Adipose tissue (tissue), 3 donors: ENCODE data around the gene TULP3. TPM values are rescaled to one million over a fixed set of nuclear protein-coding genes. Genes with fewer than 3 reads are reported as not detected.

ENCODE experiments used
- H3K27ac ChIP-seq: one replicate; pipeline ENCODE4 v1.5.1; 2013; ENCODE audit warnings: low read depth, low read length
- WGBS, 3 donors: extraction: QIAGEN DNeasy Blood & Tissue Kit; methylation state at CpG; one replicate each; pipeline ENCODE4 v1.1.7; 2013; 5-methylcytosine and 5-hydroxymethylcytosine counted together
- polyA plus RNA-seq, 3 donors: library from polyadenylated mRNA; stranded (reverse); fragments of 200-250 nt; gene quantifications; one replicate each; pipeline ENCODE4 v1.2.3, GENCODE V29; 2013
- donor health status: healthy with polysubstance abuse.
- donor health status: Bipolar disorder and iron deficiency.
- donor health status: healthy.

TULP3 gene
- polyA plus RNA-seq, 3 donors = 5.1 to 23.4 (median 11.0) TPM

DNA sequence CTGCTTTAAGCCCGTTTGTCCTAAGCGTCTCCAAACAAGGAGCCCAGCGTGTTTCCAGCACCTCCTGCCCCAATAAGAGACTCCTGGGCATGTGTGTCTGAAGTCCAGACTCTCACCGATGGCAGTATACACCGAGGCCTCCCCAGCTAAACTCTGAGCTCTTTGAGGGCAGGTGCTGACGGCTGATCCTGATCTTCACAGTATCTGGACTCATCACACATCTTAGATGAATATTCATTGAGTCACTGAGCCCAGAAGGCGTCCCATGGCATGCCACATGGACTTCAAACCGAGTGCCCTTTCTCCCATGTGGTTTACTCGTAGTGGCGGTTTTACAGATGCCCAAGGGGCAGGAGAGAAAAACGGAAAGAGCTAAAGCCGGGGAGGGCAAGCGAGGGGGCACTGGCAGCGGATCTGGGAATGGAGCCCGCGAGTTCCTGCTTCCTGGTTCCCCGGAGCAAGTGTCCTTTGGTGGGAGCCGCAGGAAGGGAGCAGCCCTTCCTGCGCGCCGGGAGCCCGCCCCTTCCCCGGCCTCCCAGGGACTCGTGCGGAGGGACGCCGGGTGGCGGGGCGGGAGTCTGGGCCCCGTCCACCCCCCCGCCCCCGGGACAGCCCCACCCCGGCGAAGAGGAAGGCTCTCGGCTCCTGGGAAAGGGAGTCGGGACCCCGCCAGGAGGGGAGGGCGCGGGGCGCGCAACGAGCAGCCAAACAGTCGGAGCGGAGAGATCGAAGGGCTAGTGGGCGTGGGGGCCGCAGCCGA, 67.9 kb downstream of the TULP3 start:
- no peak overlapping the region for H3K27ac ChIP-seq
- WGBS, 3 donors = 1 to 3% (median 2%) methylated on average over 24 to 47 of the region's 48 CpGs

DNA sequence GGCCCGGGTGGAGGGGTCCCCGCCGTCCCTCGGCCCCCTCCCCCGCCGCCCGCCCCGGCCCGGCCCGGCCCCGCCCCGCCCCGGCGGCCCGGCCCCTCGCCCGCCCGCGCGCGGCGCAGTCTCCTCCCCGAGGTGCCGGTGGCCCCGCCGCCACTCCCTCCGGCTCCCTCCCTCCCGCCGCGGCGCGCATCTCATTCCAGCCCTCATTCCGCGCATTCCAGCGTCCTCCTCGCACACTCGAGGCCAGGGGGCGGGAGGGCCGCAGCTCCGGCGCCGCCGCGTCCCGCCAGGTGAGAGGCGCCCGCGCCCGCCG, 68.5 kb downstream of the TULP3 start, which contains the start of gene TEAD4:
Gene TEAD4 (plus strand): TSS at position 206 of the 313 bp plus-strand sequence.
- H3K27ac ChIP-seq = no peak within 1 kb of the TSS
- 0 to 1% (median 1%) methylated on average over 3 to 39 of the region's 50 CpGs for WGBS, 3 donors

DNA sequence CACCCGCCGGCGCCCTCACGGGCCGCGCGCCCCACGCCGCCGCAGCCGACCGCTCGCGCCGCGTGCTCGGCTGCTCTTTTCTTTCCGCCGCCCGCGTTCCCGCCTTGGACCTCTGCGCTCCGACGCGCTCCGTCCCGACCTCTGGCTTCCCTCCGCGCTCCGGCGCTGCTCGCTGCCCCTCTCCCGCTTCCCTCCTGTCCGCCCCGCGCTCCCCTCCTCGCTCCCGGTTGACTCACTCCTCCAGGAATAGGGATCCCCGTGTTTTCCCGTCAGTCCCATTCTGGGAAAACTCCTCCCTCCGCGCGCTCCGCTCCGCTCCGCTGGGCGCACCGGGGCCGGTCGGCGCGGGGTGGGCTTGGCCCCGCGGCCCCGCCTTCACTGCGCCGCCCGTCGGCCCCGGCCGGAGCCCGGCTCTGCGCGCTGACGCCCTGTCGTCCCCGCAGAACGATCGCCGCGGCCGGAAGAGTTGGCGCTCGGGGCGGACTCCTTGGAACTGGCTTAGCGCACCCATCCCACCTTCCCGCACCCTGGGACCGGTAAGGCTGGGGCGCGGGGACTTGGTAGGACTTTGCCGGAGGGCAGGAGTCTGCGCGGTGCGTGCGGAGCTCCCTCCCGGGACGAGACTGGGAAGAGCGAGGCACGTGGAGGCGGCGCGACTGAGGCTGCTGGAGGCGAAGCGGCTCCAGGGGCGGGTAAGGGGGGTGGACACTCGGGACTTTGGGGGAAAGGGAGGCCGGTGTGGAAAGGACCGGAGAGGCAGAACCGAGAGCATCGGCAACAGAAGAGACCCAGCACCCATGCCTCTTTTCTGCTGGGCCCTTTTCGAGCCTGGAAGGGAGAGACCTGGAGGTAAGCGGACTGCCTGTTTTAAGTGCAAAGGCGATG, 69.1 kb downstream of the TULP3 start:
- WGBS, 3 donors = 2% methylated on average over 75 to 104 of the region's 104 CpGs
- H3K27ac ChIP-seq = no peak overlapping the region

DNA sequence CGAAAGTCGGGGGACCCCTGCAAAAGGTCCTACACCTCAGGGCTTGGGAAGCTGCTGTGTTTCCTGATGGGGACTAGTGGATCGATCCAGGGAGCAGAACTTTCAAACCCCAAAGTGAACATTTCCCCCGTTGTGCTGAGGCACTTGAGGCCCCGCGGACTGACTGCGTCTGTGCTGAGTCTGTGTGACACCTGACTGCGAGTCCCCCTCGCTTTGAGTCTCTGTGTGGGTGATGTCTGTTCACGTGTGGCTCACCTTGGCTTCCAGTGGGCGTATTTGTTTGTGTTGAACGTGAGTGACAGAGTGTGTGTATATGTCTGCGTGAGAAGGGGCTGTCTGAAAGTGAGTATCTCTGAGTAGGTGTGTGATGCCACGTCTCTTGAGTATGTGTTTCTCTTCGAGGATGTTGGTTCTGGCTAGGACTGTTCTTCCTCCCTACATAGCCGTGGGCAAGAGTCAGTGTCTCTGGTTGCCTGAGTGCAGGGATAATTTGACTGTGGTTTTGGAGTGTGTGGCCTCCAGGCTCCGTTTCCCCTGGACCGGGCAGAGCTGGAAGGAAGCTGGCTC, 69.8 kb downstream of the TULP3 start:
- WGBS, 3 donors = 17 to 26% (median 21%) methylated on average over 18 of the region's 18 CpGs

DNA sequence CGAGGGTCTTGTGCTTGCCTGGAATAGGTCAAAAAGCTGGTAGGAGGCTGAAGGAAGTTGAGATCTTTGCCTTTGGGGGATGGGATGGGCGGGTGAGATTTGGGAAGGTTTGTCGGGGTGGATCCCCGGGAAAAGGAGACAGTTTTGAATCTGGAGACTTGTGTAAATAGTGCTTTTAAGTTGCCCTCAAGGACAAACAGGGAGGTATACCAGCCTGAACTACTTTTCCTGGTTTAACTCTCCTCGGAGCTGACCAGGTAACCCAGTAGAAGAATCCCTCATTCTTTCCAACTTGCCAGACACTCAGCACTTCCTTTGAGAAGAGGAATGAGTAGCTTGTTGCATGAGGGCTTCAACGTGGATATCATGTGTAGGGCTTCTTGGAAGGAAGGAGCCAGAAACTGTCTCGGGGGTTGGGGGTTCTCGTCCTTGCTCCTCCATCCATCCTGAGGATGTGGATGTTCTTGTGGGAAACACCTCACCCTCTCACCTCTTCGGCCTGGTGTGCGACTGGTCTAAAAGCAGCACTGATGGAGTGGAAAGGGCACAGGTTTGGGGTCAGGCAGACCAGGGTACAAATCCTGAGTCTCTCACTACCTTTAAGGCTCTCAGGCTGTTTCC, 70.4 kb downstream of the TULP3 start:
- 40 to 60% (median 55%) methylated on average over 10 of the region's 10 CpGs for WGBS, 3 donors
- no peak overlapping the region for H3K27ac ChIP-seq

More for the DNA sequence above, 69.8 kb downstream of the TULP3 start:
- H3K27ac ChIP-seq = no peak overlapping the region

DNA sequence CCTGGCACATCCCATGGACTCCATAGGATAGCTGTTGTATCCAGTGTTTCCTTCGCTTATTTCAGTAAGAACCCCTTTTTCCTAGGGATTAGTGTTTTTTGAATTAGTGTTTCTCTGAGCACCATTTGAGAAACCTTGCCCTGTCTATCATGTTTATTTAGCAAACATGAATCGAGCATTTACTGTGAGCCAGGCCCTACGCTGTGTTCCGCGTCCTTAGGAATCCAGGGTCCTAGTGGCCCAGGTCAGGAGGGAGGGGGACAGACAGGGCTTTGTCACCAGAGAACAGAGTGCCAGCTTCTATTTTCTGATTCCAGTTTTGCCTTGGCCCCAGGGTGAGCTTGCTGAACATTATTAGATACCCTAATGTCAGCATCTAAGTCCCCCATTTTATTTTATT, 71.0 kb downstream of the TULP3 start:
- no peak overlapping the region for H3K27ac ChIP-seq
- 40 to 92% (median 91%) methylated on average over 5 of the region's 5 CpGs for WGBS, 3 donors

DNA sequence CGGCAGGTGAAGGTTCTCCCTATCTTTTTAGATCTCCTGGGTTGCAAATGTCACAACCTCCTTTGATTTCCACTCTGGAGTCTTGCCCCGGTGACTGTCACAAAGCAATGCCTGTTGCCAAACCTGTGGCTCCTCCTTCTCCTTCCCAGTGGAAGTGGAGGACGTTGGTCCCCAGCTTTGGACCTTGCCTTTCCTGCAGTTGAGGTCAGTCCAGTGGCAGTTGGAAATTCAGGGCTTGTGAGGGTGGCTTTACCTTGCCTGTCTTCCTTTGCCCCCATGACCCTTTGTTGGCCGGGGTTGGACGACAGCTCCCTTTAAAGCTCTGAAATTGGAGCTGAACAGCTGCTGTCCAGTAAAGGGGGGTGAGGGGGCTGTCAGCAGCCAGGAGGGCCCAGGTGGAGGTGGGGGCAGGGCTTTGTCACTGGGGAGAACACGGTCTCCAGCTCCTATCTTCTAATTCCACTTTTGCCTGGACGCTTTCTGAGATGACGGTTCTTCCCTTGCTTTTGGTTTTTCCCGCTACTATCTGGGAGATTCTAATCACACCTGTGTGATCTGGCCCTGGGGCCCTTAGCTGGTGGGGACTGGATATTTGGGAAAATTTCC, 72.6 kb downstream of the TULP3 start:
- 43 to 59% (median 54%) methylated on average over 9 of the region's 9 CpGs for WGBS, 3 donors
- no peak overlapping the region for H3K27ac ChIP-seq

DNA sequence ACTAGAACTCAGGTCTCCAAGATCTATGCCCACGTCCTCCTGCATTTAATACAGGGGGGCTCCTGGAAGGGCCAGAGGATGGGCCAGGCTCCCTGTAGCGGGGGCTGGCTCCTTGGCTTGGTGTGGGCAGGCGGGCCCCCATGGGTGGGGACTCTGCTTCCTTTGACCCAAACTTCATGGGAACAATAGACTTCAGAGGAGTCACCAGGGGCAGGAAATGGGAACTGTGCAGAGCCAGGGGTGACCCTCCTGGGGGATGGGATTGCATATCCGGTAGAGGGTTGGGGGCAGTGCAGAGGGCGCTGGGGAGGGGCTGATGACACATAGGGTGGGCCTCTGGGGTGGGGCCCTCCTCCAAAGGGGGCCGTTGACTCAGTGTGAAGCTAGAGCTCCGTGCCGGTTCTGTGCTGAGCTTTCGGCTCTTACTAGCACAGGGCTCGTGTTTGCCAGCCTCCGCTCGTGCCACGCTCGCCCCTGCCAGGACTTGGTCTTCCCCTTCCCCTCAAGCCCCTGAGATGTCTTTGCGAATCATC, 73.1 kb downstream of the TULP3 start:
- WGBS, 3 donors = 50 to 72% (median 53%) methylated on average over 15 of the region's 15 CpGs
- H3K27ac ChIP-seq = no peak overlapping the region

DNA sequence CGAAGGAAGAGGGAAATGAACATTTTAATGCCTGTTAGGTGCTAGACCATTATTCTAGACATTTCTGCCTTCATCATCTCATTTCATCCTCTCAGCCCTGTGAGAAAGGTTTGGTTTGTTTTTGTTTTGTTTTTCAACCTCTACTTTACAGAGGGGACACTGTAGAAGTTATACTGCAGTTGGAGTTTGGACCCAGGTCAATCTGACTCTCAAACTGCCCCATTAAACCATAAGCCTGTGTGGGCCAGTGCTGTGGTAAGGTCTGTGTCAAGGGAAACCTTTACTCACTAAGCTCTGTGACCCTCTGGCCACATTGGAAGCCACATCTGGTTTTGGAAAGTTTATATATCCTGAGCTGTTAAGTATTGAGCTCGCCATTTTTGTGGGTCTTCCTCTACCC, 77.0 kb downstream of the TULP3 start:
- WGBS, 3 donors = 80 to 100% (median 87%) methylated on average over 2 of the region's 2 CpGs
- no peak overlapping the region for H3K27ac ChIP-seq

DNA sequence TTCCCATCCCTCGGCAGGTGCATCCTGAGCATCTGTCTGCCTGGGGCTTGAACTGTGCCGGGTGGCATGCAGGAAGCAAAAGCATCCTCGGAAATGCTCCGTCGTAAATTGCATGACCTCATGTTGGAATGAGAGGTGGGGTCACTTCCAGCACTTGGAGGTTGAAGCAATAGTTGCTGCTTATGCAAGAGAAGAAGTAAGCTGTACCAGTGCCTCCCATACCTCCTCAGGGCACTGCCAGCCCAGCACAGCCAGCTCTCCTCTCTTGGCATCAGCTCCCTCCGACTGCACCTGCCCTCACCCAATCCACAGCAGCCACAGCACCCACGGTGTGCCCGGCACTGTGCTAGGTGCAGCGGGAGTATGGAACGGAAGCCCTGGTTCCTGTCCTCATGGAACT, 80.1 kb downstream of the TULP3 start:
- H3K27ac ChIP-seq = no peak overlapping the region
- WGBS, 3 donors = 67 to 80% (median 70%) methylated on average over 10 of the region's 10 CpGs

DNA sequence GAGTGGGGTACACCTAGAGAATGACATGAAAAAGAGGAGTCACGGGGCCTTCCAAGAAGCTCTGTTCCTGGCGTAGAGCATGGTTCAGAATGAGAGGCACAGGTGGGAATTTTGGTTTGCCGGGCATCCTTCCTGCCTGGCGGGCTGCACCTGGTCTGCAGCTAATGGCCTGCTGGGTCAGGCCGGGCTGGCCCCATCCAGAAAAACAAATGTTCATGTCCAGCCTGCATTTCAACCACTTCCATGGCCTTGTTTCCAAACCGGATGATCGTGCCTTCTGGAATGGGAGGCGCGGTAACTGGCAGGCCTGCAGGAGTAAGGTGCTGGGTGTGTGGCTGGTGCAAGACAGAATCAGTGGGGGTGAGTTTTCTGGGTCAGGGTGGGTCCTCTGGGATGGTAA, 82.9 kb downstream of the TULP3 start:
- no peak overlapping the region for H3K27ac ChIP-seq
- WGBS, 3 donors = 93 to 95% (median 93%) methylated on average over 9 of the region's 9 CpGs

DNA sequence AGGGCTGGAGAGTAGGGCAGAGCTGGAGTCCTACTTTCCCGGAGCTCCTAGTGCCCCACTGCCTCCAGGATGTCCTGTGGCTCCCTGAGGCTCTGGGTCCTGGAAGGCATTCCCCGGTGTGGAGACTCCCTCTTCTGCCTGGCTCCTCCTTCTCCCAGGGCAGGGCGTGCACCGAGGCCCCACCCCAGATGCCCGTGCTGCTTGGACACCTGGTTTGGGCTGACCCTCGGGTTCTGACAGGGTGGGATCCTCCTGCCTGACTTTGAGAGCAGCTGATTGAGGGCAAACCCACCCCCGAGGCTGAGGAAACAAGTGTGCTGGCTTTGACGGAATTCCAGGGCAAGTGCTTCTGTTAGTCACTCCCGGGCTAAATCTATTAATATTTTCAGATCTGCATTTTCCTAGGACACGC, 83.9 kb downstream of the TULP3 start:
- no peak overlapping the region for H3K27ac ChIP-seq
- 41 to 51% (median 49%) methylated on average over 10 of the region's 10 CpGs for WGBS, 3 donors

DNA sequence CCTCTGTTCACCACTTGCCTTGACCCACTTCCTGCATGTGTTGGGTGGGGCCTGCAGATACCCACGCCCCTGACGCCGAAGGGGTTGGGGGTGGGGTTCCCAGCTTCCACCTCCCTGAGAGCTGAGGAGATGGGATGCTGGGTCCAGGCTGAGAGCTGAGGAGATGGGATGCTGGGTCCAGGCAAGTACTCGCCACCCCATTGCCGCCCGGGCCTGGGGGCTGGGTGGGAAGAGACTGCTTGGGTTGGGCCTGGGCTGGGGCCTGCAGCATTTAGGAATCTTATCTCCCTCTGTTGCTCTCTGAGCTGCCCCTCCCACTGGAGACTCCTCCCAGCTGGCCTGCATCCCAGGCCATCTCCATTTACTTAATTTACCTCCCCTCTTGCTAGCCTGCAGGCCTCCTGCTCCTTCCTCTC, 85.9 kb downstream of the TULP3 start:
- 48 to 65% (median 61%) methylated on average over 5 to 6 of the region's 6 CpGs for WGBS, 3 donors
- H3K27ac ChIP-seq = no peak overlapping the region

DNA sequence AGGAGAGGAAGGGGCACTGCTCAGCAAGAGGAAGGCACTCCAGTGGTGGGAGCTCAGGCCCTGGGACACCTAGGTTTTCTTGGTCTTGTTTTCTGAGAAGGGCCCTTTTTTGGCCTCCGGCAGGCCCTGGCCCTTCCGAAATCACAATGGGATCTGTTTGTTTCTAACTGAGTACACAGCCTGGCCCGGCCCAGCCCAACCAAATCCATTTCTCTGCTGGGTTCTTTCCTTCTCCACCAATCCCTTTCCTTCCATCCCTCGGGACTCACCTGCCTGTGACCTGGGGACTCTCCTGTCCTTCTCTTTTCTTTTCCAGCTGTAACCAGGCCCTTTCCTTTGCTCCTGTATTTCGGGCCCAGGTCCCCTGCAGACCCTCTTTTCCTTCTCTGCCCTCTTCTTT, 87.1 kb downstream of the TULP3 start:
- 77 to 97% (median 94%) methylated on average over 5 of the region's 5 CpGs for WGBS, 3 donors
- H3K27ac ChIP-seq = no peak overlapping the region

DNA sequence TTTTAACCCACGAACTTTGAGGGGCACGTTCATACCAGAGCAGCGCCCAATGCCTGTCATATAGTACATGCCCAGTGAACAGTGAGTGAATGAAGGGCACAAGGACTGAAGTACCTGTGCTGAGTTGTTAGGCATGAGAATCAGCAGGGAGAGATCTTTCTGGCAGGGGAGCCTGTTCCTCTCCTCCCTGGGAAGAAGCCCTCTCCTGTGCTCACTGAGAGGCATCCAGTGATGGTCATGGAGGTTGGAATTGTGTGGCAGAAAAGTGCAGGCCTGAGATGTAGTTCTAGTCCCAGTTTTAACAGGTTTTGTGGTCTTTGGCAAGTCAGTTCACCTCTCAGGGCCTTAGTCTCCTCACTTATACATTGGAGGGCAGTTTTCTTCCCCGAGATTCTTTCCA, 89.1 kb downstream of the TULP3 start:
- WGBS, 3 donors = 85 to 92% (median 87%) methylated on average over 4 of the region's 4 CpGs
- no peak overlapping the region for H3K27ac ChIP-seq

DNA sequence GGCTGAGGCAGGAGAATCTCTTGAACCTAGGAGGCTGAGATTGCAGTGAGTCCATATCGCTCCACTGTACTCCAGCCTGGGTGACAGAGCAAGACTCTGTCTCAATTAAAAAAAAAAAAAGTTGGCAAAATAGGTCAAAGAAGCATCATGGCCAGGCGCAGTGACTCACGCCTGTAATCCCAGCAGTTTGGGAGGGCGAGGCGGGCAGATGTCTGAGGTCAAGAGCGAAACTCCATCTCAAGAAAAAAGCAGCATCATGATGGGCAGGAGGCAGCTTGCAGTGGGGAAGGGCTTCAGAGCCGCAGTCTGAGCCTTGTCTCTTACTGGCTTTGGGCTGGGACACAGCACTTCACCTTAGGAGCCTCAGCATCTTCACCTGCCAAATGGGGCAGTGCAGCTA, 89.9 kb downstream of the TULP3 start:
- WGBS, 3 donors = 82 to 89% (median 87%) methylated on average over 7 of the region's 7 CpGs
- no peak overlapping the region for H3K27ac ChIP-seq

DNA sequence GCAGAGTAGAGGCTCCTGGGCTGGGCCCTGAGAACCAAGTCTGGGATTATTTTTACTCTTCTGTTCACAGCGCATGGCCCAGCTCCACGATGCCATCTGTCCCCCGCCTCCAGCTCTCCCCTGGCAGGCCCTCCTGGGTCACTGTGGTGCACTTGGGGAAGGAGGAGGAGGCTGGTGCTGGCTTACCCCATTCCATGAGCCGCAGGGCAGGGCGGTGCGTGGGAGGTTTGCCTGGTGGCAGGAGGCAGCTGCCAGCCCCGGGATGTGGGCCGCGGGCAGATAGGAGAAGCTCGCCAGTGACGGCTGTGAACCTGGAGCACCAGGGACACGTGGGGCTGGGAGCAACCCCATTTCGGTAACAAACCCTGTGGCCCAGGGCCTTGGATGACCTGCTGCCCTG, 91.7 kb downstream of the TULP3 start:
- WGBS, 3 donors = 51 to 92% (median 91%) methylated on average over 12 to 13 of the region's 13 CpGs
- no peak overlapping the region for H3K27ac ChIP-seq

DNA sequence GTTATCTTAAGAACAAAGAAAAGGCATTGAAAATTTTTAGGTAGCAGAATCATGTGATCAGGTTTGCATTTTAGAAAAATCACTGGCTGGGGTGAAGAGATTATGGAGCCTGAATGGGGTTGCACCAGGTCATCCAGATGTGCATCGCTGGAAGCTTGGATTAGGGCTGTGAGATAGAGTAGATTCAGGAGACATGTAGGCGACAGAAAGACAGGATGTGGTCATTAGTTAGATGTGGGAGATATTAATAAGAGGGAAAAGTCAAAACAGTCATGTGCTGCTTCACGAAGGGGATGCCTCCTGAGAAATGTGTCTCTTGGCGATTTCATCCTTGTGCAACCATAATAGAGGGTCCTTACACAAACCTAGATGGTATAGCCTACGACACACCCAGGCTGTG, 93.6 kb downstream of the TULP3 start:
- 67 to 91% (median 73%) methylated on average over 5 of the region's 5 CpGs for WGBS, 3 donors
- H3K27ac ChIP-seq = no peak overlapping the region
